Breast epithelium (tissue), 3 donors: ENCODE results near the gene PTPRN2.

ENCODE experiments used
- POLR2A ChIP-seq: fragments of 450-650 bp; IDR thresholded peaks from one replicate; pipeline ENCODE4 v1.6.1; 2016; ENCODE audit warnings: antibody characterized with exemption, mild to moderate bottlenecking, moderate library complexity
- POLR2AphosphoS5 ChIP-seq, 3 donors: sonication (generic); formaldehyde crosslinking; IDR thresholded peaks; one replicate each; pipeline ENCODE4 v1.6.1; 2017; ENCODE audit warnings: antibody characterized with exemption in 3 of 3
- TF ChIP-seq, protein P1 (sequence below), 3 donors: fragments of 450-650 bp; IDR thresholded peaks; one replicate each; pipeline ENCODE4 v1.5.1; 2016 to 2017; ENCODE audit warnings: antibody characterized with exemption in 3 of 3, mild to moderate bottlenecking in 3 of 3, moderate library complexity in 3 of 3

- no peak for TF ChIP-seq POLR2AphosphoS5 (IDR thresholded peaks at IDR 0.05)
- TF ChIP-seq, protein P1, sequence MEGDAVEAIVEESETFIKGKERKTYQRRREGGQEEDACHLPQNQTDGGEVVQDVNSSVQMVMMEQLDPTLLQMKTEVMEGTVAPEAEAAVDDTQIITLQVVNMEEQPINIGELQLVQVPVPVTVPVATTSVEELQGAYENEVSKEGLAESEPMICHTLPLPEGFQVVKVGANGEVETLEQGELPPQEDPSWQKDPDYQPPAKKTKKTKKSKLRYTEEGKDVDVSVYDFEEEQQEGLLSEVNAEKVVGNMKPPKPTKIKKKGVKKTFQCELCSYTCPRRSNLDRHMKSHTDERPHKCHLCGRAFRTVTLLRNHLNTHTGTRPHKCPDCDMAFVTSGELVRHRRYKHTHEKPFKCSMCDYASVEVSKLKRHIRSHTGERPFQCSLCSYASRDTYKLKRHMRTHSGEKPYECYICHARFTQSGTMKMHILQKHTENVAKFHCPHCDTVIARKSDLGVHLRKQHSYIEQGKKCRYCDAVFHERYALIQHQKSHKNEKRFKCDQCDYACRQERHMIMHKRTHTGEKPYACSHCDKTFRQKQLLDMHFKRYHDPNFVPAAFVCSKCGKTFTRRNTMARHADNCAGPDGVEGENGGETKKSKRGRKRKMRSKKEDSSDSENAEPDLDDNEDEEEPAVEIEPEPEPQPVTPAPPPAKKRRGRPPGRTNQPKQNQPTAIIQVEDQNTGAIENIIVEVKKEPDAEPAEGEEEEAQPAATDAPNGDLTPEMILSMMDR (IDR thresholded peaks at IDR 0.05) = no peak
- TF ChIP-seq POLR2A = no peak
These were observed 1087.3 kb downstream of the PTPRN2 start for GRCh38 chr7:157500171-157500960.
